HG02588 (cell line): Measurements from ENCODE around the gene PRPF31.

Experiments
- ATAC-seq: cut with Tn5 transposase; IDR thresholded peaks from one replicate; pipeline ENCODE4 v1.9.1; 2021; ENCODE audit warnings: mild to moderate bottlenecking, moderate library complexity; ENCODE audit not compliant: unreplicated experiment

PRPF31 gene

GRCh38 chr19:54107876-54108490 lies 7.6 kb upstream of the PRPF31 start:
- ATAC-seq = no peak

GRCh38 chr19:54108496-54108895 lies 7.1 kb upstream of the PRPF31 start:
- no peak for ATAC-seq

GRCh38 chr19:54109651-54110050 lies 5.9 kb upstream of the PRPF31 start:
- ATAC-seq = no peak

- ATAC-seq = no peak
Observed at GRCh38 chr19:54114340-54115108, 1.0 kb upstream of the PRPF31 start.

- ATAC-seq = no peak
Observed at GRCh38 chr19:54121259-54121658, 5.7 kb downstream of the PRPF31 start.

- no peak for ATAC-seq
Observed at GRCh38 chr19:54123682-54124081, 8.1 kb downstream of the PRPF31 start.

- no peak for ATAC-seq
Observed at GRCh38 chr19:54124393-54124792, 8.8 kb downstream of the PRPF31 start.

GRCh38 chr19:54125713-54126112 lies 10.2 kb downstream of the PRPF31 start:
- ATAC-seq = no peak

GRCh38 chr19:54127688-54128440 lies 12.3 kb downstream of the PRPF31 start:
- ATAC-seq = no peak

- ATAC-seq = no peak
Observed at GRCh38 chr19:54128441-54128725, 12.8 kb downstream of the PRPF31 start.

- no peak for ATAC-seq
Observed at GRCh38 chr19:54128796-54129616, 13.5 kb downstream of the PRPF31 start.

- ATAC-seq = no peak
Observed at GRCh38 chr19:54129617-54129996, 14.1 kb downstream of the PRPF31 start.

GRCh38 chr19:54133312-54133956 lies 17.9 kb downstream of the PRPF31 start:
- no peak for ATAC-seq

GRCh38 chr19:54133957-54134590 lies 18.5 kb downstream of the PRPF31 start:
- no peak for ATAC-seq

- no peak for ATAC-seq
Observed at GRCh38 chr19:54136086-54136863, 20.7 kb downstream of the PRPF31 start.

- ATAC-seq = peak; percentile 75
Observed at GRCh38 chr19:54136864-54137698, 21.5 kb downstream of the PRPF31 start.

- ATAC-seq = no peak
Observed at GRCh38 chr19:54137699-54138488, 22.3 kb downstream of the PRPF31 start, which contains the start of gene CNOT3. CNOT3 (plus strand) TSS chr19:54137762; CDS start chr19:54142979, 5,217 bp downstream.
